ENCODE measurements around the gene SKP1. TPM values are rescaled to one million over a fixed set of nuclear protein-coding genes. Genes with fewer than 3 reads are reported as not detected.
"Not testable (repeated sequence)": the region's sequence is repeated elsewhere in the genome, so short reads cannot be mapped to it uniquely, and the experiment has no call there.

Gene SKP1
- polyA plus RNA-seq, 3 donors, result 234 to 627 (median 537) TPM

GRCh38 chr5:134184155-134185135 is 7.7 kb upstream of the SKP1 start:
- H3K27ac ChIP-seq (ENCODE audit: low read depth, low read length), result no peak overlapping the region
- WGBS, 3 donors, result 52 to 63% (median 61%) methylated on average over 11 of the region's 11 CpGs

- no peak overlapping the region for H3K27ac ChIP-seq (ENCODE audit: low read depth, low read length)
These were observed 6.7 kb upstream of the SKP1 start for GRCh38 chr5:134183481-134183880.

GRCh38 chr5:134178096-134178419 is 1.3 kb upstream of the SKP1 start:
- WGBS, 3 donors, result 64 to 81% (median 75%) methylated on average over 3 of the region's 3 CpGs

GRCh38 chr5:134177369-134178095 is 782 bp upstream of the SKP1 start:
- H3K27ac ChIP-seq (ENCODE audit: low read depth, low read length), result peak overlapping the region; percentile 93
- 15 to 26% (median 19%) methylated on average over 29 of the region's 29 CpGs for WGBS, 3 donors

More at GRCh38 chr5:134178096-134178419, 1.3 kb upstream of the SKP1 start:
- no peak overlapping the region for H3K27ac ChIP-seq (ENCODE audit: low read depth, low read length)

- 0 to 1% (median 0%) methylated on average over 30 to 31 of the region's 31 CpGs for WGBS, 3 donors
- H3K27ac ChIP-seq (ENCODE audit: low read depth, low read length), result peak overlapping the region; percentile 93
These were observed 734 bp downstream of the SKP1 start for GRCh38 chr5:134175921-134176510.

- 10 to 34% (median 24%) methylated on average over 10 of the region's 10 CpGs for WGBS, 3 donors
- no peak overlapping the region for H3K27ac ChIP-seq (ENCODE audit: low read depth, low read length)
These were observed 1.6 kb downstream of the SKP1 start for GRCh38 chr5:134174841-134175839.

GRCh38 chr5:134171972-134172371 is 4.8 kb downstream of the SKP1 start:
- no peak overlapping the region for H3K27ac ChIP-seq (ENCODE audit: low read depth, low read length)
- WGBS, 3 donors, result 80 to 94% (median 90%) methylated on average over 4 of the region's 4 CpGs

- 96 to 97% (median 97%) methylated on average over 5 of the region's 5 CpGs for WGBS, 3 donors
- no peak overlapping the region for H3K27ac ChIP-seq (ENCODE audit: low read depth, low read length)
These were observed 14.2 kb downstream of the SKP1 start for GRCh38 chr5:134162592-134162991.

- H3K27ac ChIP-seq (ENCODE audit: low read depth, low read length), result no peak overlapping the region
- WGBS, 3 donors, result 92 to 100% (median 97%) methylated on average over 6 of the region's 6 CpGs
These were observed 15.0 kb downstream of the SKP1 start for GRCh38 chr5:134161513-134162395.

- no peak overlapping the region for H3K27ac ChIP-seq (ENCODE audit: low read depth, low read length)
- WGBS, 3 donors, result 92 to 100% (median 97%) methylated on average over 1 of the region's 1 CpG
These were observed 23.1 kb downstream of the SKP1 start for GRCh38 chr5:134153657-134154056.

GRCh38 chr5:134153241-134153640 is 23.5 kb downstream of the SKP1 start:
- WGBS, 3 donors, result 78 to 97% (median 90%) methylated on average over 3 of the region's 3 CpGs
- no peak overlapping the region for H3K27ac ChIP-seq (ENCODE audit: low read depth, low read length)

- 93 to 95% (median 94%) methylated on average over 15 of the region's 15 CpGs for WGBS, 3 donors
- not testable (repeated sequence) for H3K27ac ChIP-seq (ENCODE audit: low read depth, low read length)
These were observed 24.4 kb downstream of the SKP1 start for GRCh38 chr5:134152173-134152832.

- no peak overlapping the region for H3K27ac ChIP-seq (ENCODE audit: low read depth, low read length)
- 95 to 98% (median 96%) methylated on average over 3 of the region's 3 CpGs for WGBS, 3 donors
These were observed 25.0 kb downstream of the SKP1 start for GRCh38 chr5:134151723-134152122.

- no peak overlapping the region for H3K27ac ChIP-seq (ENCODE audit: low read depth, low read length)
- WGBS, 3 donors, result 44 to 71% (median 61%) methylated on average over 4 of the region's 4 CpGs
These were observed 27.0 kb downstream of the SKP1 start for GRCh38 chr5:134149571-134150303.

- H3K27ac ChIP-seq (ENCODE audit: low read depth, low read length), result no peak overlapping the region
These were observed 27.7 kb downstream of the SKP1 start for GRCh38 chr5:134148986-134149539.

GRCh38 chr5:134148316-134148715 is 28.4 kb downstream of the SKP1 start:
- 52 to 63% (median 53%) methylated on average over 2 of the region's 2 CpGs for WGBS, 3 donors
- no peak overlapping the region for H3K27ac ChIP-seq (ENCODE audit: low read depth, low read length)

More at GRCh38 chr5:134148986-134149539, 27.7 kb downstream of the SKP1 start:
- 87 to 94% (median 90%) methylated on average over 6 of the region's 6 CpGs for WGBS, 3 donors
